Keratinocyte (primary cell): ENCODE data around the gene AP1M1.

Source experiments
- CTCF ChIP-seq, 3 experiments: IDR thresholded peaks in 1 of 3; conservative IDR thresholded peaks in 1 of 3; optimal IDR thresholded peaks in 1 of 3; 2 replicates in 2 of 3; 3 replicates in 1 of 3; pipeline versions ENCODE3 to v1.5.1; 2011; ENCODE audit warnings: low read length in 3 of 3, mild to moderate bottlenecking in 3 of 3, moderate library complexity in 2 of 3, control low read depth in 1 of 3, inconsistent platforms in 1 of 3; ENCODE audit not compliant: insufficient read depth in 2 of 3; ENCODE audit errors: extremely low read depth in 1 of 3
- EZH2 ChIP-seq: IDR thresholded peaks from one replicate; pipeline ENCODE4 v1.6.1; 2012; ENCODE audit warnings: inconsistent platforms, mild to moderate bottlenecking, low read length, moderate library complexity

- TF ChIP-seq CTCF (optimal IDR thresholded peaks at IDR 0.05 in 1 of 3, IDR thresholded peaks at IDR 0.05 in 1 of 3, conservative IDR thresholded peaks at IDR 0.05 in 1 of 3; ENCODE audit: extremely low read depth in 1 of 3, insufficient read depth in 2 of 3, low read length in 3 of 3) (no peak), EZH2 (no peak)
These were observed 91.9 kb downstream of the AP1M1 start for GRCh38 chr19:16289594-16289993.
